GM12878 (cell line): ENCODE results near the gene IGLON5. TPM values are rescaled to one million over a fixed set of nuclear protein-coding genes. Genes with fewer than 3 reads are reported as not detected.

Source experiments
- ATAC-seq: fragments of 200-7000 bp; cut with Tn5 transposase; 3 replicates; pipeline ENCODE4 v1.9.1; 2020; ENCODE audit warnings: mild to moderate bottlenecking, moderate library complexity
- BruUV-seq: library from RNA; stranded (reverse); fragments of 400-500 nt; replicated peaks from 2 replicates; lab custom pipeline; 2021; lab: Mats Ljungman, UMichigan
- CTCF ChIA-PET: fragments of 300-600 bp; sonication (Branson Sonifier 250); formaldehyde crosslinking; extraction: SDS; loops from one replicate; lab custom pipeline; 2021; ENCODE audit warnings: inconsistent platforms; lab: Yijun Ruan, JAX
- POLR2A ChIA-PET: fragments of 350-600 bp; formaldehyde crosslinking; extraction: SDS; loops from one replicate; lab custom pipeline; 2021; ENCODE audit warnings: inconsistent platforms; lab: Charles Lee
- RAD21 ChIA-PET: fragments of 300-600 bp; sonication (Branson Sonifier 250); formaldehyde crosslinking; loops from one replicate; lab custom pipeline; 2023; ENCODE audit warnings: antibody characterized with exemption; ENCODE audit not compliant: unreplicated experiment; lab: Charles Lee
- SMC1A ChIA-PET: fragments of 300-600 bp; sonication (Branson Sonifier 250); formaldehyde crosslinking; loops from one replicate; lab custom pipeline; 2023; ENCODE audit not compliant: unreplicated experiment, uncharacterized antibody; lab: Charles Lee
- DNase-seq: peaks from one replicate; pipeline ENCODE4 v3.0.0-alpha.2; 2011; ENCODE audit warnings: low read depth, low spot score
- FAIRE-seq: peaks from 3 replicates; lab custom pipeline; 2011; peaks lifted over from hg19 to GRCh38; lab: Jason Lieb, UNC
- H2AFZ ChIP-seq: 2 replicates; pipeline ENCODE4 v1.6.0; 2011; ENCODE audit warnings: low read depth, low read length, control low read depth; ENCODE audit not compliant: control insufficient read depth
- H3K27ac ChIP-seq: 2 replicates; pipeline ENCODE4 v1.5.1; 2011; ENCODE audit warnings: control low read depth; ENCODE audit not compliant: control insufficient read depth, insufficient read depth
- H3K27me3 ChIP-seq, 2 experiments: replicated peaks in 1 of 2; 2 replicates each; pipeline versions ENCODE4 v1.6.0 to v1.6.1; 2011; ENCODE audit warnings: low read length in 1 of 2; ENCODE audit not compliant: control insufficient read depth in 2 of 2, insufficient read depth in 2 of 2
- H3K36me3 ChIP-seq, 2 experiments: 2 replicates each; pipeline ENCODE4 v1.5.1; 2011; ENCODE audit warnings: low read length in 1 of 2; ENCODE audit not compliant: control insufficient read depth in 2 of 2, insufficient read depth in 2 of 2
- H3K4me1 ChIP-seq: 2 replicates; pipeline ENCODE4 v1.6.1; 2011; ENCODE audit warnings: mild to moderate bottlenecking, low read length, moderate library complexity, mixed read lengths; ENCODE audit not compliant: control insufficient read depth, insufficient read depth
- H3K4me2 ChIP-seq: 2 replicates; pipeline ENCODE4 v1.6.0; 2011; ENCODE audit warnings: control low read depth; ENCODE audit not compliant: control insufficient read depth, insufficient read depth
- H3K4me3 ChIP-seq: fragments of 200-600 bp; sonication (generic); 2 replicates; pipeline ENCODE4 v1.5.1; 2016
- H3K79me2 ChIP-seq: 2 replicates; pipeline ENCODE4 v1.6.0; 2011; ENCODE audit warnings: low read length; ENCODE audit not compliant: control insufficient read depth, insufficient read depth
- H3K9ac ChIP-seq: 2 replicates; pipeline ENCODE4 v1.8.0; 2011; ENCODE audit warnings: low read length, control low read depth, mixed read lengths; ENCODE audit not compliant: control insufficient read depth, insufficient read depth
- H3K9me3 ChIP-seq: replicated peaks from 3 replicates; pipeline ENCODE4 v1.5.1; 2011; ENCODE audit warnings: mild to moderate bottlenecking, low read length; ENCODE audit not compliant: control insufficient read depth, insufficient read depth
- H4K20me1 ChIP-seq: 2 replicates; pipeline ENCODE4 v1.6.0; 2011; ENCODE audit not compliant: control insufficient read depth, insufficient read depth
- ASH2L ChIP-seq: fragments of 300-600, 200-600 bp; sonication (generic); IDR thresholded peaks from 2 replicates; pipeline ENCODE4 v1.6.1; 2017; ENCODE audit warnings: low read depth, mild to moderate bottlenecking, borderline replicate concordance
- CTCF ChIP-seq, 3 experiments: IDR thresholded peaks in 2 of 3; conservative IDR thresholded peaks in 1 of 3; 2 replicates each; pipeline ENCODE4 v1.5.1; 2011; ENCODE audit warnings: low read depth in 3 of 3, low read length in 3 of 3, mild to moderate bottlenecking in 3 of 3, control low read depth in 2 of 3, moderate library complexity in 2 of 3, inconsistent platforms in 1 of 3, mixed read lengths in 1 of 3; ENCODE audit not compliant: control insufficient read depth in 2 of 3, insufficient read depth in 1 of 3; ENCODE audit errors: extremely low read depth in 1 of 3
- NFYA ChIP-seq: IDR thresholded peaks from 2 replicates; pipeline ENCODE4 v1.6.1; 2011; ENCODE audit warnings: low read depth, mild to moderate bottlenecking, low read length, improper control_type of control experiment, borderline replicate concordance
- PAX5 ChIP-seq: IDR thresholded peaks from 2 replicates; pipeline ENCODE4 v1.6.1; 2011; ENCODE audit warnings: low read depth, low read length, borderline replicate concordance
- WRNIP1 ChIP-seq: IDR thresholded peaks from 2 replicates; pipeline ENCODE4 v1.6.1; 2011; ENCODE audit warnings: low read depth, low read length, improper control_type of control experiment, borderline replicate concordance
- ZSCAN29 ChIP-seq: fragments of 450-650 bp; IDR thresholded peaks from 2 replicates; pipeline ENCODE4 v1.6.1; 2017; ENCODE audit warnings: mild to moderate bottlenecking, moderate library complexity
- WGBS: methylation state at CpG from one replicate; pipeline ENCODE4 v1.1.6; 2016; ENCODE audit warnings: low lambda C conversion rate; ENCODE audit not compliant: insufficient replicate concordance, insufficient coverage; ENCODE audit errors: missing lambda C conversion rate; 5-methylcytosine and 5-hydroxymethylcytosine counted together
- in situ Hi-C: fragments of 300-500 bp; cut with MboI; formaldehyde crosslinking; loops from 9 replicates; pipeline ENCODE4 v1.14.3; 2018; ENCODE audit warnings: mixed read lengths
- intact Hi-C: fragments of 100-400 bp; cut with micrococcal nuclease; formaldehyde crosslinking; loops from one replicate; pipeline ENCODE4 v1.14.2; 2022; ENCODE audit not compliant: unreplicated experiment
- polyA plus RNA-seq, 11 experiments: library from polyadenylated mRNA; depleted of rRNA in 4 of 11; unstranded in 6 of 11; stranded (reverse) in 5 of 11; fragments of >200 nt; fragmentation: Nextera tagmentation in 4 of 11; fragmentation: Illumina TruSeq in 1 of 11; extraction: Ambion mirVana in 4 of 11; extraction: Trizol in 1 of 11; gene quantifications; 1 replicate in 1 of 11; 2 replicates in 10 of 11; pipeline versions ENCODE4 v1.2.1 to v1.2.3, GENCODE V29; 2011 to 2016; ENCODE audit warnings: inconsistent platforms in 2 of 11, missing spikeins in 2 of 11, low read depth in 1 of 11
- total RNA-seq, 4 experiments: library from RNA; depleted of rRNA in 3 of 4; stranded (reverse); fragments of >200 nt in 3 of 4; fragmentation: Illumina TruSeq in 1 of 4; extraction: Trizol in 1 of 4; gene quantifications; 2 replicates each; pipeline versions ENCODE4 v1.2.1 to v1.2.3, GENCODE V29; 2013 to 2021
- TF ChIP-seq, protein P1 (sequence below): IDR thresholded peaks from 2 replicates; pipeline ENCODE4 v1.6.1; 2012; ENCODE audit warnings: improper control_type of control experiment, low read depth, low read length; ENCODE audit not compliant: insufficient replicate concordance

IGLON5 gene
- total and polyA plus RNA-seq, 10 of the 15 experiments (the other 5 are each of a cell fraction or from before 2014, with no cell fraction given) = not detected

DNA sequence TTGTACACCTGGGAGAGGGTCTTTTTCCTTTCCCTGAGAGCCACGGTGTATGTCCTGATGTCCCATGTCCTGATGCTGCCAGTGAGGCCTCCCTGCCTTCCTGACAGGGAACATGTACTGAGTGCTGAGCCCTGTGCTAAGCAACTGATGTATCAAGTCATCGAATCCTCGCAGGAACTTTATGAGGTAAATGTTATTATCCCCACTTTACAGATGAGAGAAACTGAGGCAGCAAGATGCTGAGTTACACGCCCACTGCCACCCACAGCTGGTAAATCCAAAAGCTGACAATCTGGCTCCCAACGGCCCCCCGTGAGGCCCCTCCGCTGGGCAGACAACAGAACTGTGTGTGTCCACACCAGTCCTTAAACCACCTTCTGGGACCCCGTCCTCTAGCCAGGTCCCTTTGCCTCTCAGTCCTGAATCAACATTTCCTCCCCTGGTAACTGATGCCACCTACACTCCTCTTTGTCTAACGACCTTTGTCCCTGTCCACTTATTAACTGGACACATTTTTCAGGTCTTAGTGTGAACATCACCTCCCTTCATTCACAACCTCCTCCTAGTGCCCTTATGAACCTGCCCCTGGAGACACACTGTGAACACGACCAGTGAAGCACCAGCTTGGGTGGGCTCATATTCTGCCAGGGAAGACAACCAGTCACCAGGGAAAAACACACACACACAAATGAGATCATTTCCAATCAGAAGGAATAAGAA lies 35.9 kb downstream of the IGLON5 start:
- ChIA-PET POLR2A (no interaction called here), SMC1A (no interaction called here), RAD21 (no interaction called here), CTCF (no interaction called here)
- no peaks in the 10 kb centered on the region for H3K27me3 ChIP-seq
- no peak overlapping the region for H2AFZ ChIP-seq
- H3K4me2 ChIP-seq = no peak overlapping the region
- H3K9me3 ChIP-seq = no peaks in the 10 kb centered on the region
- DNase-seq (no peak), FAIRE-seq (no peak), ATAC-seq (no peak)
- peaks cover 0 to 4% of the 10 kb centered on the region in 2 experiments; a peak in 2 of 4 replicates for H3K36me3 ChIP-seq
- H3K4me1 ChIP-seq = peaks cover 17% of the 10 kb centered on the region
- no peak for TF ChIP-seq WRNIP1
- no TSS peak for BruUV-seq
- H3K4me3 ChIP-seq = no peak overlapping the region
- intact Hi-C loops (no loop called here), in situ Hi-C loops (no loop called here)
- no peak overlapping the region for H3K9ac ChIP-seq
- no peaks in the 10 kb centered on the region for H3K79me2 ChIP-seq
- no peaks in the 10 kb centered on the region for H4K20me1 ChIP-seq
- no peak overlapping the region for H3K27ac ChIP-seq
- 78% methylated on average over 10 of the region's 10 CpGs for WGBS

DNA sequence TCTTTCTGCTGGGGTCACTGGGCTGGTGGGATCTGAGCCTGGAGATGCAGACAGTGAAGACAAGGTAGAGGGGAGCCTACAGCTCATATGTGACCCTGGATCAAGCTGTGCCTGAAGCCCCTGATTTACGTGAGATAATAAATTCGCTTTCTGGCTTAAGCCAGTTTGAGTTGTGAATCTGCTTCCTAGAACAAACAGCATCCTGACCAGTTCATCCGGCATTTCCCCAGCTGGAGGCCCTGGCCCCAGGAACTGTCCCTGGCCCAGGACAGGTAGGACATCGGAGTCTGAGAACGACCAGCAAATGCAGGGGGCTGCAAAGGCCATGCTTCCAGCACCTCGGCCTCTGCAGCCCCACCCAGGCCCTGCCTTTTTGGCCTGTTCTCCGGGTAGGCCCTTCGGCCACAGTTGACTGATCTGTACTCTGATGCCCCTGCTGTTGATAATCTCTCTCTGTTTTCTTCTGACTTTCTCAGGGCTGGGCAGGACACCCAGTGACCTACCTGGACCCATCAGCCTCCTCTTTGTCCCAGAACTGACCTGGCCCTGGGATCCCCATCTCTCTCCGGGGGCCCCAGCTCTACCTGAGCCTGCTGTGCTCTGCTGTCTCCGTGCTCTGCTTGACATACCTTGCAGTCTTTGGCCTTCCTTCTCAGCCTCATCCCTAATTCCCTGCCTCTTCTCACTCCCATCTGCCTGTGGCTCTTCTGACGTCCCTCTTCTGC lies 40.0 kb downstream of the IGLON5 start:
- no peak for DNase-seq
- RAD21 ChIA-PET = no interaction called here
- TF ChIP-seq PAX5 = no peak
- no peak for TF ChIP-seq NFYA
- TF ChIP-seq ASH2L = no peak
- TF ChIP-seq, protein P1, sequence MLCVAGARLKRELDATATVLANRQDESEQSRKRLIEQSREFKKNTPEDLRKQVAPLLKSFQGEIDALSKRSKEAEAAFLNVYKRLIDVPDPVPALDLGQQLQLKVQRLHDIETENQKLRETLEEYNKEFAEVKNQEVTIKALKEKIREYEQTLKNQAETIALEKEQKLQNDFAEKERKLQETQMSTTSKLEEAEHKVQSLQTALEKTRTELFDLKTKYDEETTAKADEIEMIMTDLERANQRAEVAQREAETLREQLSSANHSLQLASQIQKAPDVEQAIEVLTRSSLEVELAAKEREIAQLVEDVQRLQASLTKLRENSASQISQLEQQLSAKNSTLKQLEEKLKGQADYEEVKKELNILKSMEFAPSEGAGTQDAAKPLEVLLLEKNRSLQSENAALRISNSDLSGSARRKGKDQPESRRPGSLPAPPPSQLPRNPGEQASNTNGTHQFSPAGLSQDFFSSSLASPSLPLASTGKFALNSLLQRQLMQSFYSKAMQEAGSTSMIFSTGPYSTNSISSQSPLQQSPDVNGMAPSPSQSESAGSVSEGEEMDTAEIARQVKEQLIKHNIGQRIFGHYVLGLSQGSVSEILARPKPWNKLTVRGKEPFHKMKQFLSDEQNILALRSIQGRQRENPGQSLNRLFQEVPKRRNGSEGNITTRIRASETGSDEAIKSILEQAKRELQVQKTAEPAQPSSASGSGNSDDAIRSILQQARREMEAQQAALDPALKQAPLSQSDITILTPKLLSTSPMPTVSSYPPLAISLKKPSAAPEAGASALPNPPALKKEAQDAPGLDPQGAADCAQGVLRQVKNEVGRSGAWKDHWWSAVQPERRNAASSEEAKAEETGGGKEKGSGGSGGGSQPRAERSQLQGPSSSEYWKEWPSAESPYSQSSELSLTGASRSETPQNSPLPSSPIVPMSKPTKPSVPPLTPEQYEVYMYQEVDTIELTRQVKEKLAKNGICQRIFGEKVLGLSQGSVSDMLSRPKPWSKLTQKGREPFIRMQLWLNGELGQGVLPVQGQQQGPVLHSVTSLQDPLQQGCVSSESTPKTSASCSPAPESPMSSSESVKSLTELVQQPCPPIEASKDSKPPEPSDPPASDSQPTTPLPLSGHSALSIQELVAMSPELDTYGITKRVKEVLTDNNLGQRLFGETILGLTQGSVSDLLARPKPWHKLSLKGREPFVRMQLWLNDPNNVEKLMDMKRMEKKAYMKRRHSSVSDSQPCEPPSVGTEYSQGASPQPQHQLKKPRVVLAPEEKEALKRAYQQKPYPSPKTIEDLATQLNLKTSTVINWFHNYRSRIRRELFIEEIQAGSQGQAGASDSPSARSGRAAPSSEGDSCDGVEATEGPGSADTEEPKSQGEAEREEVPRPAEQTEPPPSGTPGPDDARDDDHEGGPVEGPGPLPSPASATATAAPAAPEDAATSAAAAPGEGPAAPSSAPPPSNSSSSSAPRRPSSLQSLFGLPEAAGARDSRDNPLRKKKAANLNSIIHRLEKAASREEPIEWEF = no peak
- TF ChIP-seq ZSCAN29 = no peak
- no peak for TF ChIP-seq CTCF (IDR thresholded peaks at IDR 0.05 in 2 of 3, conservative IDR thresholded peaks at IDR 0.05 in 1 of 3; ENCODE audit: control insufficient read depth in 2 of 3, extremely low read depth in 1 of 3, insufficient read depth in 1 of 3, low read depth in 3 of 3, low read length in 3 of 3)

More for the DNA sequence above, 40.0 kb downstream of the IGLON5 start:
- no peak for FAIRE-seq
- H3K9ac ChIP-seq = no peak overlapping the region
- H3K4me1 ChIP-seq = no peaks in the 10 kb centered on the region
- no peak overlapping the region for H3K4me3 ChIP-seq
- H3K36me3 ChIP-seq = peaks cover 0 to 4% of the 10 kb centered on the region in 2 experiments; a peak in 1 of 4 replicates
- CTCF ChIA-PET = no interaction called here
- in situ Hi-C loops = loop anchor here (25.0 kb wide), 1 partner anchor 1014 kb away; the partner anchor contains the start of gene KCNC3
- no peaks in the 10 kb centered on the region for H3K9me3 ChIP-seq
- H3K4me2 ChIP-seq = no peak overlapping the region
- no peak overlapping the region for H3K27ac ChIP-seq
- H2AFZ ChIP-seq = no peak overlapping the region
- no TSS peak for BruUV-seq
- ATAC-seq = no peak
- SMC1A ChIA-PET = interaction anchor here (1.7 kb wide), 1 partner anchor 14 kb away, joined by 4 read pairs; no protein-coding TSS in a partner anchor
- no peaks in the 10 kb centered on the region for H4K20me1 ChIP-seq
- POLR2A ChIA-PET = no interaction called here
- H3K27me3 ChIP-seq = no peaks in the 10 kb centered on the region
- 97% methylated on average over 11 of the region's 11 CpGs for WGBS
- intact Hi-C loops = no loop called here
- H3K79me2 ChIP-seq = no peaks in the 10 kb centered on the region
